GM21717 (cell line): ENCODE data around the gene PTPRC.
A peak's percentile ranks its signal among the peaks of the same experiment; 100 is the strongest.
"Not testable (repeated sequence)": the region's sequence is repeated elsewhere in the genome, so short reads cannot be mapped to it uniquely, and the experiment has no call there.

Experiments
- ATAC-seq: cut with Tn5 transposase; IDR thresholded peaks from one replicate; pipeline ENCODE4 v1.9.1; 2021; ENCODE audit warnings: mild to moderate bottlenecking, moderate library complexity; ENCODE audit not compliant: unreplicated experiment

The PTPRC gene, protein sequence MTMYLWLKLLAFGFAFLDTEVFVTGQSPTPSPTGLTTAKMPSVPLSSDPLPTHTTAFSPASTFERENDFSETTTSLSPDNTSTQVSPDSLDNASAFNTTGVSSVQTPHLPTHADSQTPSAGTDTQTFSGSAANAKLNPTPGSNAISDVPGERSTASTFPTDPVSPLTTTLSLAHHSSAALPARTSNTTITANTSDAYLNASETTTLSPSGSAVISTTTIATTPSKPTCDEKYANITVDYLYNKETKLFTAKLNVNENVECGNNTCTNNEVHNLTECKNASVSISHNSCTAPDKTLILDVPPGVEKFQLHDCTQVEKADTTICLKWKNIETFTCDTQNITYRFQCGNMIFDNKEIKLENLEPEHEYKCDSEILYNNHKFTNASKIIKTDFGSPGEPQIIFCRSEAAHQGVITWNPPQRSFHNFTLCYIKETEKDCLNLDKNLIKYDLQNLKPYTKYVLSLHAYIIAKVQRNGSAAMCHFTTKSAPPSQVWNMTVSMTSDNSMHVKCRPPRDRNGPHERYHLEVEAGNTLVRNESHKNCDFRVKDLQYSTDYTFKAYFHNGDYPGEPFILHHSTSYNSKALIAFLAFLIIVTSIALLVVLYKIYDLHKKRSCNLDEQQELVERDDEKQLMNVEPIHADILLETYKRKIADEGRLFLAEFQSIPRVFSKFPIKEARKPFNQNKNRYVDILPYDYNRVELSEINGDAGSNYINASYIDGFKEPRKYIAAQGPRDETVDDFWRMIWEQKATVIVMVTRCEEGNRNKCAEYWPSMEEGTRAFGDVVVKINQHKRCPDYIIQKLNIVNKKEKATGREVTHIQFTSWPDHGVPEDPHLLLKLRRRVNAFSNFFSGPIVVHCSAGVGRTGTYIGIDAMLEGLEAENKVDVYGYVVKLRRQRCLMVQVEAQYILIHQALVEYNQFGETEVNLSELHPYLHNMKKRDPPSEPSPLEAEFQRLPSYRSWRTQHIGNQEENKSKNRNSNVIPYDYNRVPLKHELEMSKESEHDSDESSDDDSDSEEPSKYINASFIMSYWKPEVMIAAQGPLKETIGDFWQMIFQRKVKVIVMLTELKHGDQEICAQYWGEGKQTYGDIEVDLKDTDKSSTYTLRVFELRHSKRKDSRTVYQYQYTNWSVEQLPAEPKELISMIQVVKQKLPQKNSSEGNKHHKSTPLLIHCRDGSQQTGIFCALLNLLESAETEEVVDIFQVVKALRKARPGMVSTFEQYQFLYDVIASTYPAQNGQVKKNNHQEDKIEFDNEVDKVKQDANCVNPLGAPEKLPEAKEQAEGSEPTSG (N-terminal part only)

GRCh38 chr1:198638894-198639635 is at the start of gene PTPRC:
PTPRC (plus strand) TSS chr1:198639040; CDS start chr1:198639269, 229 bp downstream.
- ATAC-seq, result peak; percentile 71

DNA sequence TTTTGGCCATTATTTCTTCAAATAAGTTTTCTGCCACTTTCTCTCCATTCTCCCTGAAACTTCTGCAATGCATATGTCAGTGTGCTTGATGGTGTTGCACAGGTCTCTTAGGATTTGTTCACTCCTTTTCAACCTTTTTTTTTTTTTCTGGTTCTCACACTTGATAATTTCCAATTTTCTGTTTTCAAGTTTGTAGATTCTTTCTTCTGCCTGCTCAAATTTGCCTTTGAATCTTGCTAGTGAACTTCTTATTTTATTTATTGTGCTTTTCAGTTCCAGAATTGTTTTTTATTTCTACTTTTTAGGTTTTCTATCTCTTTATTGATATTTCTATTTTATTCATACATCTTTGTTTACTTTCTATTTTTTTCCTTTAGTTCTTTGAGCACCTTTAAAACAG is 48.4 kb upstream of the PTPRC start:
- no peak for ATAC-seq

DNA sequence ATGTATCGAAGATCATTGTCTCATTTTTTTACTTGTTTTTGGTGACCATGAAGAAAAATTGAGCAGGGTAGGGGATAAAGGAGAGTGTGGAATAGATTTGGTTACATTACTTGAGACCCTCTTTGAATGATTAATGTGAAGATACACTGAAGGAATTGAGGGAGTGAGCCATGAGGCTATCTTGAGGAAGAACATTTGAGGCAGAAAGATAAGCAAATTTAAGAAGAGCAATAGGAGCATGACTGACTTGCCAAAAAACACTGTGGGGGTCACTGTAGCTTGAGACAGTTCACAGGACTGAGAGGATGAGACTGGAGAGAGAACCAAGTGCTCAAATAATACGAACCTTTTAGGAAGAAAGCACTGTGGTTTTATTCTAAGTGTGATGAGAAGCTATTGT is 43.1 kb upstream of the PTPRC start:
- ATAC-seq, result no peak

- ATAC-seq, result no peak
These were observed 41.0 kb upstream of the PTPRC start for GRCh38 chr1:198597690-198598430.

GRCh38 chr1:198598796-198599321 is 40.0 kb upstream of the PTPRC start:
- ATAC-seq, result peak; percentile 76

- no peak for ATAC-seq
These were observed 39.1 kb upstream of the PTPRC start for GRCh38 chr1:198599749-198600148.

GRCh38 chr1:198600906-198601305 is 37.9 kb upstream of the PTPRC start:
- no peak for ATAC-seq

DNA sequence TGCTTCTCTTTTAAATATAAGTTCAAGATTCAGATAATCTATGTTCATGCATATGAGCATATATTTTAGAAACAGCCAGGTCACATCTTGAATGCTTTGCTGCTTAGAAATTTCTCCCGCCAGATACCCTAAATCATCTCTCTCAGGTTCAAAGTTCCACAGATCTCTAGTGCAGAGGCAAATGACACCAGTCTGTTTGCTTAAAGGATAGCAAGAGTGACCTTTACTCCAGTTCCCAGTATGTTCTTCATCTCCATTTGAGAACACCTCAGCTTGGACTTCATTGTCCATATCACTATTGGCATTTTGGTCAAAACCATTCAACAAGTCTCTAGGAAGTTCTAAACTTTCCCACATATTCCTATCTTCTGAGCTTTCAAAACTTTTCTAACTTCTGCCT is 37.5 kb upstream of the PTPRC start:
- ATAC-seq, result not testable (repeated sequence)

DNA sequence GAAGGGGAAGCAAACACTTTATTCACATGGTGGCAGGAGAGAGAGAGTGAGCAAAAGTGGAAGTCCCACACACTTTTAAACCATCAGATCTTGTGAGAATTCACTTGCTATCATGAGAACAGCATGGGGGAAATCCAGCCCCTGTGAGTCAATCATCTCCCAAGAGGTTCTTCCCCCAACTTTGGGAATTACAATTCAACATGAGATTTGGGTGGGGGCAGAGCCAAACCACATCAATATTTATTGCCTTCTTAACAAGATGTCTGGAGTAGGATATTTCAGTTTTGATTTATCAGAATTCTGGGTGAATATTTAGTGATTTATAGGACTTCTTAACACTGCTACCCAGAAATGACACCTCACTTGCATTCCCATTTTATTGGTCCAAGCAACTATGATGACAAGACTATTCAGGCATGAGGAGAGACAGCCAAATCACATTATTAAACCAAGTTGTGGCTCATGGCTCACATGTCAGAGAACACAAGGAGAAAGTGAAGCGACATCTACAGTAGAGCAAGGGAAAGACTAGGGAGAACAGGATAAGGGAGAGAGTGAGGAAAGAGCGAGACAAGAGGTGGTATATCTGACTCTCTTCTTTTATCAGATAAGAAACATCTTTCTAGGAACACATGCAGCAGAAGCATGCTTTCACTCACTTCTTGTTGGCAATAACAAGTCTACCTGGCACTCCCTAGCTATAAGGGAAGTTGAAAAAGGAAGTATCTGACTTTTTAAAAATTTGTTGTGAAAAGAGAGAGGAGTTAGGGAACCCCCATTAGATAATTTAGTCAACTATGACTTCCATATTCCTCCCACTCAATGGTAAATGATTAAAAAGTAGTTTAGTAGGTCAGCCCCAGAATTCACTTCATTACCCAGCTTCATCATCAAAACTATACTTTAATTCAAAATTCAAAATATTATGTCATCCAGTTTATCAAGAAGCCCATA is 36.6 kb upstream of the PTPRC start:
- no peak for ATAC-seq

- no peak for ATAC-seq
These were observed 33.9 kb upstream of the PTPRC start for GRCh38 chr1:198604975-198605374.

GRCh38 chr1:198605406-198605805 is 33.4 kb upstream of the PTPRC start:
- ATAC-seq, result no peak

DNA sequence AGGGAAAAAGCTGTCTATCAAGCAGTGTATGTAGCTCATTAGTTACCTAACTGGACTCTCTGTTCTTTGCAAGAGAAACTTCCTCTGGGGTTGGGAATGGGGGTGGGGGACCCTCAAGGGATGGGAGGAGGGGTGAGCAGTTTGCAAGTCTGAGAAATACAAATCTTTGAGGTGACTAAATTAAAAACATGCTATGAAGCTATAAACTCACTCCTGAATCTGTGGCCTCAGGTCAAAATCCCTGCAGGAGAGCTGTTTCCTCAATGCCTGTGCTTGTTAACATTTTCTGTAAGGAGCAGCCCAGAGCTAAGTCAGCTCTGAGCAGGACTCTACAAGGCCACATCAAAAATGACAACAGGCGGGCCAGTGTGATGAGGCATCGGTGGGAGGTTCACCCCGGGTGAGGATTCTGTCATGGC is 32.8 kb upstream of the PTPRC start:
- no peak for ATAC-seq

- ATAC-seq, result no peak
These were observed 31.1 kb upstream of the PTPRC start for GRCh38 chr1:198607714-198608113.

DNA sequence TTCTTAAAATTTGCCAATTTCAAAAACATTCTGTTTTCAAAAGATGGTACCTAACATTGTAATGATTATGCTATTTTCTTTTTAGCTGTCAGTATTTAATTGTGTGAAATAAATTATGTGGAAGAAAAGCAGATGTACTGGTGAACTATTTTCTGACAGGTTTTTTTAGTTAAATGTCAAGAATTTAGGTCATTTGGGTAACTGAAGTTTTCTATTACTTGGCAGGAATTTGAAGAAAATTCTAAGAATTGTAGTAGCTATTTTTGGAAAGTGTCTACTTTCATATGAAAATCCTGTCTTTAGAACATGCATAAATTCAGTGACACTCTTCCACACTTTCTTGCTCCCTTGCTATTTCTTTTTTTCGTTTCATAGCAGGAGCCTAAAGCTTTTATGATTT is 28.5 kb upstream of the PTPRC start:
- no peak for ATAC-seq

- ATAC-seq, result no peak
These were observed 27.6 kb upstream of the PTPRC start for GRCh38 chr1:198611219-198611618.

GRCh38 chr1:198612471-198613260 is 26.2 kb upstream of the PTPRC start:
- peak; percentile 77 for ATAC-seq

- no peak for ATAC-seq
These were observed 21.4 kb upstream of the PTPRC start for GRCh38 chr1:198617406-198617805.
